GM19372 (cell line): Measurements from ENCODE around the gene CCDC78.
A peak's percentile ranks its signal among the peaks of the same experiment; 100 is the strongest.

Experiments
- ATAC-seq: cut with Tn5 transposase; IDR thresholded peaks from one replicate; pipeline ENCODE4 v1.9.1; 2021; ENCODE audit warnings: mild to moderate bottlenecking, low read depth, moderate library complexity; ENCODE audit not compliant: unreplicated experiment

CCDC78 gene

GRCh38 chr16:682493-683395, 43.5 kb downstream of the CCDC78 start:
- no peak for ATAC-seq

- ATAC-seq = no peak
These were observed 44.4 kb downstream of the CCDC78 start for GRCh38 chr16:681746-682427.

GRCh38 chr16:680967-681745, 45.1 kb downstream of the CCDC78 start:
- ATAC-seq = no peak

GRCh38 chr16:680625-680945, 45.7 kb downstream of the CCDC78 start:
- ATAC-seq = no peak

- ATAC-seq = peak; percentile 39
These were observed 46.2 kb downstream of the CCDC78 start, which contains the start of gene STUB1 for GRCh38 chr16:679814-680624. Gene STUB1 (plus strand): TSS chr16:680410. CDS start chr16:680526, 116 bp downstream.

- no peak for ATAC-seq
These were observed 47.1 kb downstream of the CCDC78 start for GRCh38 chr16:678858-679813.

GRCh38 chr16:678209-678857, 47.9 kb downstream of the CCDC78 start:
- ATAC-seq = no peak

GRCh38 chr16:677316-678190, 48.7 kb downstream of the CCDC78 start:
- no peak for ATAC-seq

GRCh38 chr16:676913-677312, 49.3 kb downstream of the CCDC78 start:
- ATAC-seq = no peak

- no peak for ATAC-seq
These were observed 49.7 kb downstream of the CCDC78 start for GRCh38 chr16:676565-676902.

- ATAC-seq = no peak
These were observed 50.2 kb downstream of the CCDC78 start for GRCh38 chr16:675884-676564.

- no peak for ATAC-seq
These were observed 51.0 kb downstream of the CCDC78 start, which contains the start of gene RHBDL1 for GRCh38 chr16:674968-675883. Gene RHBDL1 (plus strand): TSS chr16:675671. CDS start chr16:675791, 120 bp downstream.

GRCh38 chr16:674214-674881, 51.9 kb downstream of the CCDC78 start:
- no peak for ATAC-seq

- ATAC-seq = no peak
These were observed 52.7 kb downstream of the CCDC78 start for GRCh38 chr16:673399-673991.

- ATAC-seq = no peak
These were observed 53.4 kb downstream of the CCDC78 start for GRCh38 chr16:672851-673250.
